Measurements from ENCODE around the gene ATG9B. TPM values are rescaled to one million over a fixed set of nuclear protein-coding genes. Genes with fewer than 3 reads are reported as not detected.
A peak's percentile ranks its signal among the peaks of the same experiment; 100 is the strongest.

Gene ATG9B
- total RNA-seq, 4 donors from 2014 or later: 0.46 TPM; not detected in 3

GRCh38 chr7:151010037-151010306, 14.3 kb downstream of the ATG9B start:
- DNase-seq (ENCODE audit: low spot score) (no peak), ATAC-seq (ENCODE audit: low FRiP score) (no peak)
- TF ChIP-seq CTCF (IDR thresholded peaks at IDR 0.05): no peak

GRCh38 chr7:151009327-151010036, 14.8 kb downstream of the ATG9B start:
- ATAC-seq (ENCODE audit: low FRiP score) (no peak), DNase-seq (ENCODE audit: low spot score) (no peak)
- no peak for TF ChIP-seq CTCF (IDR thresholded peaks at IDR 0.05)

- ATAC-seq (ENCODE audit: low FRiP score) (peak; percentile 50), DNase-seq (ENCODE audit: low spot score) (peak; percentile 44)
Observed at GRCh38 chr7:151008511-151009323, 15.6 kb downstream of the ATG9B start.

GRCh38 chr7:151008143-151008510, 16.2 kb downstream of the ATG9B start:
- no peak for TF ChIP-seq CTCF (IDR thresholded peaks at IDR 0.05)
- no peak for ATAC-seq (ENCODE audit: low FRiP score)
- DNase-seq (ENCODE audit: low spot score): no peak

More at GRCh38 chr7:151008511-151009323, 15.6 kb downstream of the ATG9B start:
- peak in 1 of 3 donors; percentile 10 for TF ChIP-seq CTCF (IDR thresholded peaks at IDR 0.05)

- ATAC-seq (ENCODE audit: low FRiP score): no peak
Observed at GRCh38 chr7:151007469-151007898, 16.8 kb downstream of the ATG9B start.

GRCh38 chr7:151006590-151007300, 17.5 kb downstream of the ATG9B start:
- no peak for DNase-seq (ENCODE audit: low spot score)
- no peak for TF ChIP-seq CTCF (IDR thresholded peaks at IDR 0.05)
- ATAC-seq (ENCODE audit: low FRiP score): no peak

More at GRCh38 chr7:151007469-151007898, 16.8 kb downstream of the ATG9B start:
- no peak for TF ChIP-seq CTCF (IDR thresholded peaks at IDR 0.05)
- no peak for DNase-seq (ENCODE audit: low spot score)

All from omental fat pad (tissue), 4 donors.